SK-N-SH (cell line): ENCODE results near the gene TARBP1. TPM values are rescaled to one million over a fixed set of nuclear protein-coding genes. Genes with fewer than 3 reads are reported as not detected.

Experiments used
- CTCF ChIA-PET: fragments of 300-600, 350-600 bp; formaldehyde crosslinking; extraction: SDS; loops from one replicate; lab custom pipeline; 2021; lab: Yijun Ruan, JAX
- POLR2A ChIA-PET: fragments of 350-600 bp; sonication (Branson Sonifier 250); formaldehyde crosslinking; extraction: SDS; loops from one replicate; lab custom pipeline; 2020; ENCODE audit warnings: antibody characterized with exemption, inconsistent platforms; lab: Yijun Ruan, JAX
- DNase-seq: peaks from one replicate; pipeline ENCODE4 v3.0.0; 2012
- H2AFZ ChIP-seq: fragments of 200-600 bp; sonication (generic); 2 replicates; pipeline ENCODE4 v1.8.1; 2016; ENCODE audit warnings: antibody characterized with exemption, mild to moderate bottlenecking, low read depth
- H3F3A ChIP-seq: fragments of 200-600 bp; sonication (generic); replicated peaks from 2 replicates; pipeline ENCODE3; 2016; ENCODE audit warnings: antibody characterized with exemption, mild to moderate bottlenecking; ENCODE audit not compliant: insufficient read depth
- H3K27ac ChIP-seq, 2 experiments: fragments of 200-500 bp in 1 of 2; fragments of 200-600 bp in 1 of 2; sonication (Bioruptor generic) in 1 of 2; sonication (generic), shearing (Covaris generic) in 1 of 2; 2 replicates each; pipeline versions ENCODE4 v1.5.1 to v1.6.1; 2014 to 2016; ENCODE audit warnings: low read depth in 2 of 2, inconsistent platforms in 1 of 2, low read length in 1 of 2, mild to moderate bottlenecking in 1 of 2, mixed read lengths in 1 of 2
- H3K27me3 ChIP-seq: fragments of 200-600 bp; sonication (generic), shearing (Covaris generic); 2 replicates; pipeline ENCODE4 v1.6.1; 2016; ENCODE audit warnings: mixed run types; ENCODE audit not compliant: insufficient read depth
- H3K36me3 ChIP-seq, 2 experiments: fragments of 200-500 bp in 1 of 2; fragments of 200-600 bp in 1 of 2; sonication (Bioruptor generic) in 1 of 2; sonication (generic) in 1 of 2; replicated peaks in 1 of 2; 2 replicates each; pipeline versions ENCODE3 to v1.5.1; 2014 to 2016; ENCODE audit warnings: low read length in 1 of 2, mild to moderate bottlenecking in 1 of 2; ENCODE audit not compliant: insufficient read depth in 2 of 2, control insufficient read depth in 1 of 2
- H3K4me1 ChIP-seq, 2 experiments: fragments of 200-500 bp in 1 of 2; fragments of 200-600 bp in 1 of 2; sonication (Bioruptor generic) in 1 of 2; sonication (generic), shearing (Covaris generic) in 1 of 2; 2 replicates each; pipeline versions ENCODE4 v1.5.1 to v1.6.1; 2014 to 2016; ENCODE audit warnings: low read depth in 1 of 2, low read length in 1 of 2, mixed run types in 1 of 2; ENCODE audit not compliant: insufficient read depth in 2 of 2, control insufficient read depth in 1 of 2
- H3K4me2 ChIP-seq: fragments of 200-600 bp; sonication (generic), shearing (Covaris generic); 2 replicates; pipeline ENCODE4 v1.6.1; 2017; ENCODE audit warnings: mixed run types
- H3K4me3 ChIP-seq, 2 experiments: fragments of 200-500 bp in 1 of 2; fragments of 200-600 bp in 1 of 2; sonication (Bioruptor generic) in 1 of 2; sonication (generic), shearing (Covaris generic) in 1 of 2; 2 replicates each; pipeline versions ENCODE4 v1.5.1 to v1.8.1; 2014 to 2016; ENCODE audit warnings: low read depth in 2 of 2, inconsistent platforms in 1 of 2, low read length in 1 of 2, mild to moderate bottlenecking in 1 of 2, mixed read lengths in 1 of 2, moderate library complexity in 1 of 2
- H3K79me2 ChIP-seq: fragments of 200-600 bp; sonication (generic); 2 replicates; pipeline ENCODE4 v1.8.1; 2017; ENCODE audit warnings: mild to moderate bottlenecking; ENCODE audit not compliant: insufficient read depth
- H3K9ac ChIP-seq: fragments of 200-600 bp; sonication (generic); 2 replicates; pipeline ENCODE4 v1.6.1; 2017; ENCODE audit warnings: mixed run types
- H3K9me2 ChIP-seq: fragments of 200-600 bp; sonication (generic); 2 replicates; pipeline ENCODE4 v1.6.1; 2017; ENCODE audit warnings: mixed run types
- H3K9me3 ChIP-seq: fragments of 200-600 bp; sonication (generic); 2 replicates; pipeline ENCODE4 v1.6.1; 2017; ENCODE audit warnings: mixed run types, mild to moderate bottlenecking, moderate library complexity
- H4K20me1 ChIP-seq: fragments of 200-600 bp; sonication (generic); 2 replicates; pipeline ENCODE4 v1.6.1; 2017; ENCODE audit warnings: mild to moderate bottlenecking, mixed run types; ENCODE audit not compliant: insufficient read depth
- CHD2 ChIP-seq: fragments of 150-350 bp; IDR thresholded peaks from 2 replicates; pipeline ENCODE4 v1.6.1; 2018; ENCODE audit warnings: low read length; ENCODE audit not compliant: partially characterized antibody
- EZH2phosphoT487 ChIP-seq: fragments of 200-600 bp; sonication (generic); IDR thresholded peaks from 2 replicates; pipeline ENCODE4 v1.6.1; 2017; ENCODE audit warnings: low read depth, mixed run types, mild to moderate bottlenecking, antibody characterized with exemption, moderate library complexity, borderline replicate concordance
- FOSL2 ChIP-seq: IDR thresholded peaks from 2 replicates; pipeline ENCODE4 v1.4.0; 2012; ENCODE audit warnings: low read depth, mild to moderate bottlenecking, moderate library complexity, borderline replicate concordance
- GABPA ChIP-seq: IDR thresholded peaks from 2 replicates; pipeline ENCODE4 v1.4.0; 2012; ENCODE audit warnings: low read depth, mild to moderate bottlenecking
- GATA2 ChIP-seq: sonication (generic); formaldehyde crosslinking; IDR thresholded peaks from 2 replicates; pipeline ENCODE4 v1.5.0; 2020; ENCODE audit warnings: mild to moderate bottlenecking, missing genetic modification reagents
- MEF2A ChIP-seq: IDR thresholded peaks from 2 replicates; pipeline ENCODE4 v1.4.0; 2012; ENCODE audit warnings: low read depth, borderline replicate concordance
- MXI1 ChIP-seq: IDR thresholded peaks from 2 replicates; pipeline ENCODE4 v1.6.1; 2012; ENCODE audit warnings: mild to moderate bottlenecking, low read depth, low read length, improper control_type of control experiment
- NRF1 ChIP-seq: IDR thresholded peaks from 2 replicates; pipeline ENCODE4 v1.6.1; 2012; ENCODE audit warnings: low read depth, mild to moderate bottlenecking, low read length
- POLR2AphosphoS5 ChIP-seq: IDR thresholded peaks from 2 replicates; pipeline ENCODE4 v1.6.1; 2012; ENCODE audit warnings: low read depth, low read length
- RAD21 ChIP-seq: IDR thresholded peaks from 2 replicates; pipeline ENCODE4 v1.6.1; 2012; ENCODE audit warnings: mild to moderate bottlenecking, low read length
- SMC3 ChIP-seq: IDR thresholded peaks from 2 replicates; pipeline ENCODE4 v1.6.1; 2012; ENCODE audit warnings: low read depth, low read length, improper control_type of control experiment
- TEAD4 ChIP-seq: IDR thresholded peaks from 2 replicates; pipeline ENCODE4 v1.4.0; 2012; ENCODE audit warnings: mild to moderate bottlenecking, borderline replicate concordance; ENCODE audit not compliant: insufficient read depth
- WGBS: methylation state at CpG from one replicate; pipeline ENCODE4 v1.1.6; 2017; ENCODE audit warnings: low lambda C conversion rate; 5-methylcytosine and 5-hydroxymethylcytosine counted together
- polyA plus RNA-seq, 3 experiments: library from polyadenylated mRNA; depleted of rRNA; stranded (reverse); fragments of >200 nt; gene quantifications; 2 replicates each; pipeline ENCODE4 v1.2.3, GENCODE V29; 2012
- TF ChIP-seq, protein P1 (sequence below): IDR thresholded peaks from 2 replicates; pipeline ENCODE4; 2012
- TF ChIP-seq, protein P2 (sequence below): fragments of 150-350 bp; IDR thresholded peaks from 2 replicates; pipeline ENCODE4 v1.6.1; 2017; ENCODE audit warnings: antibody characterized with exemption, low read length, low read depth, borderline replicate concordance
- TF ChIP-seq, protein P3 (sequence below): IDR thresholded peaks from 2 replicates; pipeline ENCODE4 v1.6.1; 2012; ENCODE audit warnings: mild to moderate bottlenecking, low read depth, low read length, moderate library complexity

Gene TARBP1
- polyA plus RNA-seq, 1 of the 3 experiments (the other 2 are of a cell fraction), result 33.0 TPM

DNA sequence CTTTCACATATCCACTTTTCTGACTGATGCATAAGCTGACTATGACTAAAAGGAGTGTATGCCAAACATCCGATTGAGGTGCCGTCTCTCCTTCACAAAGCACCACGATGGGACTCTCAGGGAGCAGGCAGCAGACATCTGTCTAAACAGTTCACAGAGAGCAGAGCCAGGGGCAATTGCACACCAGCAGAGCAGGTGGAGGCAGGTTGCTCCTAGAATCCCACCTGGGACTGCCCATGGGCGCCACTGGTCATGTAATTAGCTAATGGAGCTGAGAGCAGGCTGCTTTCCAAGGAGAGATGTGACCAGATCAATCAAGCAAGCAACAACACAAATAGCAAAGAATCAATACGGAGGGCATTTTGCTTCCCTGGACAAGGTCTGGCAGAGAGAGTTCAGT lies 136.2 kb downstream of the TARBP1 start:
- CTCF ChIA-PET, result interaction anchor here (0.8 to 1.5 kb wide), 3 partner anchors 15 to 33 kb away, joined by 4 to 5 read pairs (median 5); no protein-coding TSS in a partner anchor
- POLR2A ChIA-PET, result no interaction called here
- Histone ChIP-seq H3K79me2 (no peaks in the 10 kb centered on the region), H3K27ac (no peak overlapping the region), H3K4me1 (no peaks in the 10 kb centered on the region), H3K9me2 (no peaks in the 10 kb centered on the region), H3K9me3 (peaks cover 11% of the 10 kb centered on the region; the same call in 1 of the 2 replicates), H2AFZ (no peak overlapping the region), H3K4me3 (no peak overlapping the region), H3K4me2 (no peak overlapping the region), H3K36me3 (no peaks in the 10 kb centered on the region), H4K20me1 (no peaks in the 10 kb centered on the region), H3F3A (no peaks in the 10 kb centered on the region), H3K27me3 (no peaks in the 10 kb centered on the region), H3K9ac (no peak overlapping the region)
- DNase-seq, result no peak
- 57% methylated on average over 5 of the region's 5 CpGs for WGBS
- no peak for TF ChIP-seq POLR2AphosphoS5
- TF ChIP-seq SMC3, result no peak
- no peak for TF ChIP-seq MXI1
- no peak for TF ChIP-seq CHD2
- no peak for TF ChIP-seq GATA2 (CRISPR knock-in tag)
- TF ChIP-seq, protein P1, sequence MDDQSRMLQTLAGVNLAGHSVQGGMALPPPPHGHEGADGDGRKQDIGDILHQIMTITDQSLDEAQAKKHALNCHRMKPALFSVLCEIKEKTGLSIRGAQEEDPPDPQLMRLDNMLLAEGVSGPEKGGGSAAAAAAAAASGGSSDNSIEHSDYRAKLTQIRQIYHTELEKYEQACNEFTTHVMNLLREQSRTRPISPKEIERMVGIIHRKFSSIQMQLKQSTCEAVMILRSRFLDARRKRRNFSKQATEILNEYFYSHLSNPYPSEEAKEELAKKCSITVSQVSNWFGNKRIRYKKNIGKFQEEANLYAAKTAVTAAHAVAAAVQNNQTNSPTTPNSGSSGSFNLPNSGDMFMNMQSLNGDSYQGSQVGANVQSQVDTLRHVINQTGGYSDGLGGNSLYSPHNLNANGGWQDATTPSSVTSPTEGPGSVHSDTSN, result no peak
- TF ChIP-seq MEF2A, result no peak
- no peak for TF ChIP-seq GABPA
- no peak for TF ChIP-seq TEAD4
- TF ChIP-seq, protein P2, sequence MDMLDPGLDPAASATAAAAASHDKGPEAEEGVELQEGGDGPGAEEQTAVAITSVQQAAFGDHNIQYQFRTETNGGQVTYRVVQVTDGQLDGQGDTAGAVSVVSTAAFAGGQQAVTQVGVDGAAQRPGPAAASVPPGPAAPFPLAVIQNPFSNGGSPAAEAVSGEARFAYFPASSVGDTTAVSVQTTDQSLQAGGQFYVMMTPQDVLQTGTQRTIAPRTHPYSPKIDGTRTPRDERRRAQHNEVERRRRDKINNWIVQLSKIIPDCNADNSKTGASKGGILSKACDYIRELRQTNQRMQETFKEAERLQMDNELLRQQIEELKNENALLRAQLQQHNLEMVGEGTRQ, result no peak
- TF ChIP-seq, protein P3, sequence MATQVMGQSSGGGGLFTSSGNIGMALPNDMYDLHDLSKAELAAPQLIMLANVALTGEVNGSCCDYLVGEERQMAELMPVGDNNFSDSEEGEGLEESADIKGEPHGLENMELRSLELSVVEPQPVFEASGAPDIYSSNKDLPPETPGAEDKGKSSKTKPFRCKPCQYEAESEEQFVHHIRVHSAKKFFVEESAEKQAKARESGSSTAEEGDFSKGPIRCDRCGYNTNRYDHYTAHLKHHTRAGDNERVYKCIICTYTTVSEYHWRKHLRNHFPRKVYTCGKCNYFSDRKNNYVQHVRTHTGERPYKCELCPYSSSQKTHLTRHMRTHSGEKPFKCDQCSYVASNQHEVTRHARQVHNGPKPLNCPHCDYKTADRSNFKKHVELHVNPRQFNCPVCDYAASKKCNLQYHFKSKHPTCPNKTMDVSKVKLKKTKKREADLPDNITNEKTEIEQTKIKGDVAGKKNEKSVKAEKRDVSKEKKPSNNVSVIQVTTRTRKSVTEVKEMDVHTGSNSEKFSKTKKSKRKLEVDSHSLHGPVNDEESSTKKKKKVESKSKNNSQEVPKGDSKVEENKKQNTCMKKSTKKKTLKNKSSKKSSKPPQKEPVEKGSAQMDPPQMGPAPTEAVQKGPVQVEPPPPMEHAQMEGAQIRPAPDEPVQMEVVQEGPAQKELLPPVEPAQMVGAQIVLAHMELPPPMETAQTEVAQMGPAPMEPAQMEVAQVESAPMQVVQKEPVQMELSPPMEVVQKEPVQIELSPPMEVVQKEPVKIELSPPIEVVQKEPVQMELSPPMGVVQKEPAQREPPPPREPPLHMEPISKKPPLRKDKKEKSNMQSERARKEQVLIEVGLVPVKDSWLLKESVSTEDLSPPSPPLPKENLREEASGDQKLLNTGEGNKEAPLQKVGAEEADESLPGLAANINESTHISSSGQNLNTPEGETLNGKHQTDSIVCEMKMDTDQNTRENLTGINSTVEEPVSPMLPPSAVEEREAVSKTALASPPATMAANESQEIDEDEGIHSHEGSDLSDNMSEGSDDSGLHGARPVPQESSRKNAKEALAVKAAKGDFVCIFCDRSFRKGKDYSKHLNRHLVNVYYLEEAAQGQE, result no peak
- no peak for TF ChIP-seq EZH2phosphoT487
- TF ChIP-seq NRF1, result no peak
- no peak for TF ChIP-seq RAD21
- TF ChIP-seq FOSL2, result no peak

Other genes starting within 250 kb of the TARBP1 start
- 34.2 and 42.2 TPM in 2 replicates for gene COA6, start 105.7 kb downstream of the TARBP1 start, polyA plus RNA-seq (2012; rRNA removed)
- gene IRF2BP2, start 131.0 kb upstream of the TARBP1 start, polyA plus RNA-seq (2012; rRNA removed), result 40.3 and 73.9 TPM in 2 replicates